Prostate gland (tissue), 2 donors: ENCODE data around the gene SHROOM3.

Source experiments
- CTCF ChIP-seq, 4 experiments: fragments of 200-600 bp in 2 of 4; fragments of 450-650 bp in 2 of 4; sonication (generic) in 2 of 4; IDR thresholded peaks; 1 replicate in 3 of 4; 2 replicates in 1 of 4; pipeline ENCODE4 v1.5.1; 2016 to 2019; ENCODE audit warnings: antibody characterized with exemption in 4 of 4, mild to moderate bottlenecking in 2 of 4, moderate library complexity in 2 of 4
- POLR2A ChIP-seq: fragments of 450-650 bp; IDR thresholded peaks from one replicate; pipeline ENCODE4 v1.6.1; 2016; ENCODE audit warnings: antibody characterized with exemption, mild to moderate bottlenecking

- TF ChIP-seq CTCF (IDR thresholded peaks at IDR 0.05) = no peak
- TF ChIP-seq POLR2A = no peak
Observed at GRCh38 chr4:76790377-76790776, 355.3 kb downstream of the SHROOM3 start.
